H9 (cell line): ENCODE results near the gene RNF31. TPM values are rescaled to one million over a fixed set of nuclear protein-coding genes. Genes with fewer than 3 reads are reported as not detected.

Source experiments
- DNase-seq: peaks from one replicate; pipeline ENCODE4 v3.0.0-alpha.2; 2017
- H2AFZ ChIP-seq: one replicate; pipeline ENCODE4 v1.6.1; 2013; ENCODE audit warnings: mild to moderate bottlenecking, low read length, control low read depth, moderate library complexity
- H2AK5ac ChIP-seq: 2 replicates; pipeline ENCODE4 v1.6.1; 2013; ENCODE audit warnings: low read length, control low read depth, mixed read lengths; ENCODE audit not compliant: insufficient read length
- H2BK120ac ChIP-seq: one replicate; pipeline ENCODE4 v1.6.1; 2013; ENCODE audit warnings: low read depth, mild to moderate bottlenecking, low read length, control low read depth, inconsistent platforms; ENCODE audit not compliant: poor library complexity, severe bottlenecking
- H2BK12ac ChIP-seq: 2 replicates; pipeline ENCODE4 v1.6.1; 2013; ENCODE audit warnings: low read length, control low read depth, mixed read lengths, low read depth; ENCODE audit not compliant: insufficient read length
- H2BK15ac ChIP-seq: 2 replicates; pipeline ENCODE4 v1.6.1; 2013; ENCODE audit warnings: low read depth, low read length, control low read depth
- H2BK20ac ChIP-seq: one replicate; pipeline ENCODE4 v1.6.1; 2013; ENCODE audit warnings: low read depth, mild to moderate bottlenecking, low read length, control low read depth, inconsistent platforms; ENCODE audit not compliant: poor library complexity, severe bottlenecking
- H2BK5ac ChIP-seq: 2 replicates; pipeline ENCODE4 v1.6.1; 2013; ENCODE audit warnings: low read length, control low read depth, mixed read lengths; ENCODE audit not compliant: insufficient read length
- H3K14ac ChIP-seq: 2 replicates; pipeline ENCODE4 v1.6.1; 2013; ENCODE audit warnings: low read length, control low read depth; ENCODE audit not compliant: insufficient read depth
- H3K18ac ChIP-seq: 2 replicates; pipeline ENCODE4 v1.6.1; 2013; ENCODE audit warnings: low read depth, mild to moderate bottlenecking, mixed read lengths, low read length, control low read depth; ENCODE audit not compliant: insufficient read length
- H3K23ac ChIP-seq: 2 replicates; pipeline ENCODE4 v1.6.1; 2013; ENCODE audit warnings: low read length, control low read depth, mixed read lengths, low read depth; ENCODE audit not compliant: insufficient read length
- H3K23me2 ChIP-seq: 2 replicates; pipeline ENCODE4 v1.6.1; 2013; ENCODE audit warnings: low read depth, mild to moderate bottlenecking, mixed read lengths, low read length, control low read depth; ENCODE audit not compliant: insufficient read length, poor library complexity, severe bottlenecking
- H3K27ac ChIP-seq: 2 replicates; pipeline ENCODE4 v1.5.1; 2013; ENCODE audit warnings: low read length, control low read depth, mixed read lengths, low read depth; ENCODE audit not compliant: insufficient read length
- H3K27me3 ChIP-seq: 2 replicates; pipeline ENCODE4 v1.6.1; 2013; ENCODE audit warnings: low read length, control low read depth, inconsistent platforms; ENCODE audit not compliant: insufficient read depth
- H3K4ac ChIP-seq: 2 replicates; pipeline ENCODE4 v1.6.1; 2013; ENCODE audit warnings: low read depth, mild to moderate bottlenecking, control low read depth, inconsistent platforms, low read length, moderate library complexity
- H3K4me1 ChIP-seq: 2 replicates; pipeline ENCODE4 v1.6.1; 2013; ENCODE audit warnings: low read length, control low read depth, inconsistent platforms; ENCODE audit not compliant: insufficient read depth
- H3K4me2 ChIP-seq: 2 replicates; pipeline ENCODE4 v1.6.1; 2013; ENCODE audit warnings: low read length, control low read depth, mixed read lengths; ENCODE audit not compliant: insufficient read length, insufficient read depth
- H3K56ac ChIP-seq: 2 replicates; pipeline ENCODE4 v1.6.1; 2013; ENCODE audit warnings: low read depth, mild to moderate bottlenecking, mixed read lengths, low read length, control low read depth; ENCODE audit not compliant: insufficient read length
- H3K79me1 ChIP-seq: 2 replicates; pipeline ENCODE4 v1.6.1; 2013; ENCODE audit warnings: low read depth, mild to moderate bottlenecking, moderate library complexity, low read length, control low read depth, inconsistent platforms; ENCODE audit not compliant: insufficient read depth, poor library complexity, severe bottlenecking
- H3K79me2 ChIP-seq: 2 replicates; pipeline ENCODE4 v1.6.1; 2013; ENCODE audit warnings: low read length, control low read depth, inconsistent platforms; ENCODE audit not compliant: insufficient read depth
- H3K9ac ChIP-seq: 2 replicates; pipeline ENCODE4 v1.6.1; 2013; ENCODE audit warnings: low read length, control low read depth, mixed read lengths; ENCODE audit not compliant: insufficient read length; ENCODE audit errors: extremely low read depth
- H3K9me3 ChIP-seq: one replicate; pipeline ENCODE4 v1.6.1; 2013; ENCODE audit warnings: low read depth, low read length, inconsistent platforms; ENCODE audit not compliant: control insufficient read depth
- H3T11ph ChIP-seq: one replicate; pipeline ENCODE4 v1.6.1; 2013; ENCODE audit warnings: mild to moderate bottlenecking, low read length, control low read depth, inconsistent platforms
- H4K20me1 ChIP-seq: one replicate; pipeline ENCODE4 v1.6.1; 2013; ENCODE audit not compliant: control insufficient read depth, insufficient read length, insufficient read depth
- H4K5ac ChIP-seq: 2 replicates; pipeline ENCODE4 v1.6.1; 2013; ENCODE audit warnings: low read depth, mild to moderate bottlenecking, mixed read lengths, low read length, control low read depth; ENCODE audit not compliant: insufficient read length
- H4K8ac ChIP-seq: replicated peaks from 2 replicates; pipeline ENCODE4 v1.6.1; 2013; ENCODE audit warnings: low read length, control low read depth, mixed read lengths, low read depth; ENCODE audit not compliant: insufficient read length
- H4K91ac ChIP-seq: 2 replicates; pipeline ENCODE4 v1.6.1; 2013; ENCODE audit warnings: low read depth, mild to moderate bottlenecking, moderate library complexity, mixed read lengths, low read length, control low read depth; ENCODE audit not compliant: insufficient read length
- H3K27ac Mint-ChIP-seq, 3 experiments: 2 replicates in 2 of 3; 3 replicates in 1 of 3; pipeline ENCODE4 v1.8.0; 2020 to 2021; ENCODE audit warnings: mixed read lengths in 3 of 3, mild to moderate bottlenecking in 1 of 3, moderate library complexity in 1 of 3
- H3K27me3 Mint-ChIP-seq: 2 replicates; pipeline ENCODE4 v1.8.0; 2021; ENCODE audit warnings: low read depth, mild to moderate bottlenecking, moderate library complexity, mixed read lengths
- H3K36me3 Mint-ChIP-seq, 3 experiments: 2 replicates in 2 of 3; 3 replicates in 1 of 3; pipeline ENCODE4 v1.8.0; 2020 to 2021; ENCODE audit warnings: low read depth in 3 of 3, mixed read lengths in 3 of 3; ENCODE audit not compliant: insufficient read depth in 1 of 3
- H3K4me1 Mint-ChIP-seq, 2 experiments: 2 replicates each; pipeline ENCODE4 v1.8.0; 2020; ENCODE audit warnings: mixed read lengths in 2 of 2
- H3K4me3 Mint-ChIP-seq, 2 experiments: 2 replicates in 1 of 2; 3 replicates in 1 of 2; pipeline ENCODE4 v1.8.0; 2020 to 2021; ENCODE audit warnings: mild to moderate bottlenecking in 2 of 2, mixed read lengths in 2 of 2, moderate library complexity in 1 of 2
- H3K9me3 Mint-ChIP-seq, 2 experiments: 2 replicates in 1 of 2; 3 replicates in 1 of 2; pipeline ENCODE4 v1.8.0; 2020; ENCODE audit warnings: mild to moderate bottlenecking in 2 of 2, mixed read lengths in 2 of 2, moderate library complexity in 1 of 2
- CTCF ChIP-seq: fragments of 200-600 bp; sonication (generic); conservative IDR thresholded peaks from 3 replicates; pipeline ENCODE4 v1.8.0; 2021; ENCODE audit warnings: antibody characterized with exemption, mild to moderate bottlenecking
- WGBS: extraction: QIAGEN DNeasy Blood & Tissue Kit; methylation state at CpG from one replicate; pipeline ENCODE4 v1.1.7; 2013; ENCODE audit warnings: missing lambda C conversion rate, low lambda C conversion rate, mixed read lengths; ENCODE audit not compliant: insufficient read length; ENCODE audit errors: extremely low coverage; 5-methylcytosine and 5-hydroxymethylcytosine counted together
- total RNA-seq: library from RNA; stranded (reverse); gene quantifications from 2 replicates; pipeline ENCODE4 v1.2.1, GENCODE V29; 2021

The RNF31 gene
- total RNA-seq, 1 experiment from 2014 or later = 87.3 TPM

- Mint-ChIP-seq H3K27ac (peak within 1 kb of the TSS; percentile 71 to 96 (median 81)), H3K4me3 (peak within 1 kb of the TSS; percentile 61 to 80), H3K27me3 (no peaks in the 10 kb centered on the region; the same call in 1 of the 2 replicates), H3K4me1 (peaks cover 11 to 13% of the 10 kb centered on the region in 2 experiments), H3K9me3 (no peaks in the 10 kb centered on the region), H3K36me3 (peaks cover 21 to 65% (median 54%) of the 10 kb centered on the region in 3 experiments)
- Histone ChIP-seq H3K23ac (no peak within 1 kb of the TSS), H3K4ac (no peak within 1 kb of the TSS), H2AK5ac (no peak within 1 kb of the TSS), H2BK12ac (no peak within 1 kb of the TSS), H3K27ac (no peak within 1 kb of the TSS), H2BK15ac (no peak within 1 kb of the TSS), H3T11ph (no peak within 1 kb of the TSS), H3K27me3 (no peaks in the 10 kb centered on the region), H4K8ac (no peak within 1 kb of the TSS), H3K79me2 (no peaks in the 10 kb centered on the region), H4K5ac (no peak within 1 kb of the TSS), H3K18ac (no peak within 1 kb of the TSS), H2BK20ac (no peak within 1 kb of the TSS), H4K91ac (no peak within 1 kb of the TSS), H3K9me3 (no peaks in the 10 kb centered on the region), H3K14ac (0 out of 2 replicates have a peak within 1 kb of the TSS, but pooled peaks have one; percentile 30), H4K20me1 (no peaks in the 10 kb centered on the region), H3K9ac (no peak within 1 kb of the TSS), H3K4me1 (no peaks in the 10 kb centered on the region), H3K4me2 (peak within 1 kb of the TSS; percentile 31), H3K23me2 (no peaks in the 10 kb centered on the region), H2AFZ (no peak within 1 kb of the TSS), H3K56ac (no peak within 1 kb of the TSS), H2BK120ac (no peak within 1 kb of the TSS), H2BK5ac (no peak within 1 kb of the TSS), H3K79me1 (no peaks in the 10 kb centered on the region)
- DNase-seq = peak; percentile 97
- peak; percentile 96 for TF ChIP-seq CTCF
- no CpG with 5 or more reads among the region's 12 CpGs for WGBS
Observed at GRCh38 chr14:24160850-24161804, 13.8 kb downstream of the RNF31 start, which contains the start of gene IRF9. TSS of gene IRF9 (plus strand) at chr14:24161265. CDS start at chr14:24162145, 880 bp downstream.
